Measurements from ENCODE around the gene RC3H2.

- TF ChIP-seq HCFC1 (IDR thresholded peaks at IDR 0.05; ENCODE audit: low read length) (no peak), POLR2AphosphoS5 (IDR thresholded peaks at IDR 0.05; ENCODE audit: low read length) (no peak), CTCF (IDR thresholded peaks at IDR 0.05 in 2 of 3, conservative IDR thresholded peaks at IDR 0.05 in 1 of 3; ENCODE audit: control insufficient read depth in 2 of 3, extremely low read depth in 1 of 3, insufficient read depth in 1 of 3, low read depth in 3 of 3, low read length in 3 of 3) (no peak)
Observed at GRCh38 chr9:122954253-122954691, 49.1 kb upstream of the RC3H2 start.
